Gastrocnemius medialis (tissue), 4 donors: ENCODE results near the gene GRIA1.

Experiments used
- POLR2A ChIP-seq, 2 donors: fragments of 450-650 bp; IDR thresholded peaks; one replicate each; pipeline ENCODE4 v1.6.1; 2017; ENCODE audit warnings: antibody characterized with exemption in 2 of 2, mild to moderate bottlenecking in 2 of 2, moderate library complexity in 2 of 2
- TF ChIP-seq, protein P1 (sequence below), 5 experiments: fragments of 450-650 bp in 3 of 5; fragments of 200-600 bp in 2 of 5; sonication (generic) in 2 of 5; IDR thresholded peaks in 4 of 5; conservative IDR thresholded peaks in 1 of 5; 1 replicate in 4 of 5; 2 replicates in 1 of 5; pipeline ENCODE4 v1.5.1; 2016 to 2019; ENCODE audit warnings: antibody characterized with exemption in 5 of 5, mild to moderate bottlenecking in 3 of 5, moderate library complexity in 3 of 5

DNA sequence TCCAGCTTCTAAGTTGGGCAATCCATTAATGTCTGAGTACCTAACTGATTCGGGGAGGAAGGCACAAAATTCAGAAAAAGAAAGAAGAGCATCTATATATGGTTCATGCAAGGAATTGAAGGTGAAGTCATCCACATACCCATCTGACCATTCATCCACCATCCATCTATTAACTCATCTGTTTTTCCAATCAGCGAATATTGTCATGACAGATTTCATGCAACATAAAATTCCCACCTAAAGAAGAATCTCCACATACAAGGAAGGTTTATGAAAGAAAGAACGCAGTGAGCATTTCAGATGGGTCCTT is 164.7 kb downstream of the GRIA1 start:
- TF ChIP-seq, protein P1, sequence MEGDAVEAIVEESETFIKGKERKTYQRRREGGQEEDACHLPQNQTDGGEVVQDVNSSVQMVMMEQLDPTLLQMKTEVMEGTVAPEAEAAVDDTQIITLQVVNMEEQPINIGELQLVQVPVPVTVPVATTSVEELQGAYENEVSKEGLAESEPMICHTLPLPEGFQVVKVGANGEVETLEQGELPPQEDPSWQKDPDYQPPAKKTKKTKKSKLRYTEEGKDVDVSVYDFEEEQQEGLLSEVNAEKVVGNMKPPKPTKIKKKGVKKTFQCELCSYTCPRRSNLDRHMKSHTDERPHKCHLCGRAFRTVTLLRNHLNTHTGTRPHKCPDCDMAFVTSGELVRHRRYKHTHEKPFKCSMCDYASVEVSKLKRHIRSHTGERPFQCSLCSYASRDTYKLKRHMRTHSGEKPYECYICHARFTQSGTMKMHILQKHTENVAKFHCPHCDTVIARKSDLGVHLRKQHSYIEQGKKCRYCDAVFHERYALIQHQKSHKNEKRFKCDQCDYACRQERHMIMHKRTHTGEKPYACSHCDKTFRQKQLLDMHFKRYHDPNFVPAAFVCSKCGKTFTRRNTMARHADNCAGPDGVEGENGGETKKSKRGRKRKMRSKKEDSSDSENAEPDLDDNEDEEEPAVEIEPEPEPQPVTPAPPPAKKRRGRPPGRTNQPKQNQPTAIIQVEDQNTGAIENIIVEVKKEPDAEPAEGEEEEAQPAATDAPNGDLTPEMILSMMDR (IDR thresholded peaks at IDR 0.05 in 4 of 5, conservative IDR thresholded peaks at IDR 0.05 in 1 of 5) = no peak
- TF ChIP-seq POLR2A (IDR thresholded peaks at IDR 0.05) = no peak
